Neural progenitor cell (in vitro differentiated cells): ENCODE results near the gene LRPAP1.
A peak's percentile ranks its signal among the peaks of the same experiment; 100 is the strongest.

Experiments
- EZH2phosphoT487 ChIP-seq: fragments of 200-600 bp; sonication (generic); IDR thresholded peaks from 2 replicates; pipeline ENCODE4 v1.6.1; 2017; ENCODE audit warnings: antibody characterized with exemption
- TF ChIP-seq, protein P1 (sequence below): fragments of 200-600 bp; sonication (generic); IDR thresholded peaks from 2 replicates; pipeline ENCODE4 v1.5.1; 2017; ENCODE audit warnings: antibody characterized with exemption, mild to moderate bottlenecking

DNA sequence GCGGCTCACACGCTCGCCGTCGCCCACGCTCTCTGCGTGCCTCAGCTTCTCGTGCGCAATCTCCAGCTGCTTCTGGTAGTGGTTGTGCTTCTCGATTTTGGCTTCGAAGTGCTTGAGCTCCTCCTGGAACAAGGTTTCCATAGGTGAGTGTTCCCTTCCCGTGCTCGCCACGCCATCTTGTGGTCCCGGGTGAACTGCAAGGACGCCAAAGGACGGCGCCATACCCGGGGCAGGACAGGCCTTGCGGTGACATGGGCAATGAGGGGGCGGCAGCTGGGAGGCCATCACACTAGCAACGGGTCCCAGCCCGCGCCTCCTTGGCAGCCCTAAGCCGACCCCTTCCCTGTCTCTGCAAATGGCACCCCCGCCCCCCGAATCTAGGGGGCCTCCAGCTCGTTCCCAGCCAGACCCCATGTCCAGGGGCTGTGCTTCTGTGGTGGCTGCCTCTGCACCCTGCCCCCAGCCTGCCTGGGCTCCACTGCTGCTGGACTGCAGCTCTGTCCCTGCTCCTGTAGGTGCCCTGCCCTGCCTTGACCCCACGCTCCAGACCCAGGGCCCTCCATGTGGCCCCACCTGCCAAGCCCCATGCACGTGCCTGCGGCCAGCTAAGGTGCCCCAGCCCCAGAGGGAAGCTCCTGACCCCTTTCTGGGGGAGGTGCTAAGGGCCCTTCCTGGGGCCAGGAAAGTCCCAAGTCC lies 17.3 kb downstream of the LRPAP1 start:
- TF ChIP-seq, protein P1, sequence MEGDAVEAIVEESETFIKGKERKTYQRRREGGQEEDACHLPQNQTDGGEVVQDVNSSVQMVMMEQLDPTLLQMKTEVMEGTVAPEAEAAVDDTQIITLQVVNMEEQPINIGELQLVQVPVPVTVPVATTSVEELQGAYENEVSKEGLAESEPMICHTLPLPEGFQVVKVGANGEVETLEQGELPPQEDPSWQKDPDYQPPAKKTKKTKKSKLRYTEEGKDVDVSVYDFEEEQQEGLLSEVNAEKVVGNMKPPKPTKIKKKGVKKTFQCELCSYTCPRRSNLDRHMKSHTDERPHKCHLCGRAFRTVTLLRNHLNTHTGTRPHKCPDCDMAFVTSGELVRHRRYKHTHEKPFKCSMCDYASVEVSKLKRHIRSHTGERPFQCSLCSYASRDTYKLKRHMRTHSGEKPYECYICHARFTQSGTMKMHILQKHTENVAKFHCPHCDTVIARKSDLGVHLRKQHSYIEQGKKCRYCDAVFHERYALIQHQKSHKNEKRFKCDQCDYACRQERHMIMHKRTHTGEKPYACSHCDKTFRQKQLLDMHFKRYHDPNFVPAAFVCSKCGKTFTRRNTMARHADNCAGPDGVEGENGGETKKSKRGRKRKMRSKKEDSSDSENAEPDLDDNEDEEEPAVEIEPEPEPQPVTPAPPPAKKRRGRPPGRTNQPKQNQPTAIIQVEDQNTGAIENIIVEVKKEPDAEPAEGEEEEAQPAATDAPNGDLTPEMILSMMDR = peak; percentile 63
- no peak for TF ChIP-seq EZH2phosphoT487
